ENCODE results near the gene C1QTNF5.

DNA sequence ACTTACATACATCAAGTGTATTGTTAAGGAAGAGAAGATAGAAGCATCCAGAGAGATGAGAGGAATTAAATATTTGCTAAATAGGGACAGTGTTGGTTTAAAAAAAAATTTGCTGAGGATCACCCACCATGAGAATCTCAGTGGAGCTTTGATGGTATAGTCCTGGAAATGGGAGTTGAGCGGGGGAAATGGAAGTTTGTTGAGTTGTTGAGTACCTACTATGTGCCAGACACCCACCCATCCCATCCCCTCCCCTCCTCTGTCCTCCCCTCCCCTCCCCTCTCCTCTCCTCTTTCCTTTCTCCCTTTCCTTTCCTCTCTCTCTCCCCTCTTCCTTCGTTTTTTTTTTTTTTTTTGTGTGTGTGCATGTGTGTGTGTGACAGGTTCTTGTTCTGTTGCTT lies 10.5 kb upstream of the C1QTNF5 start:
- TF ChIP-seq, protein P1, sequence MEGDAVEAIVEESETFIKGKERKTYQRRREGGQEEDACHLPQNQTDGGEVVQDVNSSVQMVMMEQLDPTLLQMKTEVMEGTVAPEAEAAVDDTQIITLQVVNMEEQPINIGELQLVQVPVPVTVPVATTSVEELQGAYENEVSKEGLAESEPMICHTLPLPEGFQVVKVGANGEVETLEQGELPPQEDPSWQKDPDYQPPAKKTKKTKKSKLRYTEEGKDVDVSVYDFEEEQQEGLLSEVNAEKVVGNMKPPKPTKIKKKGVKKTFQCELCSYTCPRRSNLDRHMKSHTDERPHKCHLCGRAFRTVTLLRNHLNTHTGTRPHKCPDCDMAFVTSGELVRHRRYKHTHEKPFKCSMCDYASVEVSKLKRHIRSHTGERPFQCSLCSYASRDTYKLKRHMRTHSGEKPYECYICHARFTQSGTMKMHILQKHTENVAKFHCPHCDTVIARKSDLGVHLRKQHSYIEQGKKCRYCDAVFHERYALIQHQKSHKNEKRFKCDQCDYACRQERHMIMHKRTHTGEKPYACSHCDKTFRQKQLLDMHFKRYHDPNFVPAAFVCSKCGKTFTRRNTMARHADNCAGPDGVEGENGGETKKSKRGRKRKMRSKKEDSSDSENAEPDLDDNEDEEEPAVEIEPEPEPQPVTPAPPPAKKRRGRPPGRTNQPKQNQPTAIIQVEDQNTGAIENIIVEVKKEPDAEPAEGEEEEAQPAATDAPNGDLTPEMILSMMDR (IDR thresholded peaks at IDR 0.05): no peak
- TF ChIP-seq POLR2A (IDR thresholded peaks at IDR 0.05): no peak

All from heart left ventricle (tissue), 13 donors.